Sigmoid colon (tissue), 4 donors: ENCODE results near the gene TMEM184B.

Experiments used
- CTCF ChIP-seq, 4 experiments: fragments of 450-650 bp in 3 of 4; fragments of 200-600 bp in 1 of 4; IDR thresholded peaks; one replicate each; pipeline ENCODE4 v1.5.1; 2016 to 2019; ENCODE audit warnings: antibody characterized with exemption in 4 of 4, mild to moderate bottlenecking in 3 of 4, moderate library complexity in 2 of 4
- POLR2A ChIP-seq, 2 donors: fragments of 450-650 bp; IDR thresholded peaks; one replicate each; pipeline ENCODE4 v1.6.1; 2016; ENCODE audit warnings: antibody characterized with exemption in 2 of 2, mild to moderate bottlenecking in 2 of 2, moderate library complexity in 2 of 2
- POLR2AphosphoS5 ChIP-seq, 4 donors: sonication (generic); formaldehyde crosslinking; IDR thresholded peaks; one replicate each; pipeline ENCODE4 v1.6.1; 2017; ENCODE audit warnings: antibody characterized with exemption in 4 of 4

GRCh38 chr22:38201371-38201710, 71.5 kb downstream of the TMEM184B start:
- TF ChIP-seq POLR2A (IDR thresholded peaks at IDR 0.05), result no peak
- no peak for TF ChIP-seq CTCF (IDR thresholded peaks at IDR 0.05)
- TF ChIP-seq POLR2AphosphoS5 (IDR thresholded peaks at IDR 0.05), result no peak
